A673 (cell line): ENCODE measurements around the gene PMEL.

Source experiments
- CTCF ChIP-seq: fragments of 300-800, 200-600 bp; sonication (generic); conservative IDR thresholded peaks from 2 replicates; pipeline ENCODE4 v1.5.1; 2017; ENCODE audit warnings: low read depth, mild to moderate bottlenecking, antibody characterized with exemption, low read length, moderate library complexity, mixed read lengths
- EZH2 ChIP-seq: fragments of 200-600 bp; sonication (generic); IDR thresholded peaks from 2 replicates; pipeline ENCODE4 v1.6.1; 2017; ENCODE audit warnings: borderline replicate concordance, low read depth, mild to moderate bottlenecking, mixed read lengths, antibody characterized with exemption, low read length; ENCODE audit not compliant: poor library complexity, severe bottlenecking

- TF ChIP-seq CTCF, result no peak
- TF ChIP-seq EZH2, result no peak
Measured at GRCh38 chr12:55966408-55967281, 803 bp upstream of the PMEL start, which contains the start of gene CDK2.
